ENCODE data around the gene SOCS6.

DNA sequence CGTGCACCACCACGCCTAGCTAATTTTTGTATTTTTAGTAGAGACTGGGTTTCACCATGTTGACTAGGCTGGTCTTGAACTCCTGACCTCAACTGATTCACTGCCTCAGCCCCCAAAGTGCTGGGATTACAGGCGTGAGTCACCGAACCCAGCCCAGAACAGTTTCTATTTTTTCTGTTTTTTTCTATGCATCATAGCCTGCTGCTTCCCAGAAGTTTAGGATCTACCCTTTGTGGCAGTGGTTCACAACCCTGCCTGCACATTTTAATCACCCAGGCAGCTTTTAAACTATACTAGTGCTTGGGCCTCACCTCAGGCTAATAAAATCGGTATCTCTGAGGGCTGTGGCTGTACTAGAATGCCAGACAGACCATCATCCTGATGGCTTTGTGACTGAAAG is 39.7 kb upstream of the SOCS6 start:
- TF ChIP-seq EZH2phosphoT487 (IDR thresholded peaks at IDR 0.05; ENCODE audit: insufficient read depth, low read depth) (no peak), EZH2 (IDR thresholded peaks at IDR 0.05; ENCODE audit: insufficient read depth, poor library complexity, severe bottlenecking) (no peak)
